ENCODE measurements around the gene IRF2.

- TF ChIP-seq ZNF565 (CRISPR knock-in tag; conservative IDR thresholded peaks at IDR 0.05; ENCODE audit: low read depth) (no peak), ZFP30 (CRISPR knock-in tag; IDR thresholded peaks at IDR 0.05) (no peak), PATZ1 (CRISPR knock-in tag; IDR thresholded peaks at IDR 0.05; ENCODE audit: borderline replicate concordance) (no peak), ZNF8 (CRISPR knock-in tag; IDR thresholded peaks at IDR 0.05) (no peak), ZNF70 (CRISPR knock-in tag; IDR thresholded peaks at IDR 0.05) (no peak), CREB5 (CRISPR knock-in tag; IDR thresholded peaks at IDR 0.05; ENCODE audit: low read depth) (no peak), BACH2 (CRISPR knock-in tag; IDR thresholded peaks at IDR 0.05; ENCODE audit: borderline replicate concordance) (no peak), ESRRG (CRISPR knock-in tag; IDR thresholded peaks at IDR 0.05) (no peak), OSR1 (CRISPR knock-in tag; IDR thresholded peaks at IDR 0.05) (no peak)
Measured at GRCh38 chr4:184413261-184414046, 60.9 kb downstream of the IRF2 start.
